ENCODE measurements around the gene FAM161B.
A peak's percentile ranks its signal among the peaks of the same experiment; 100 is the strongest.
"Not testable (repeated sequence)": the region's sequence is repeated elsewhere in the genome, so short reads cannot be mapped to it uniquely, and the experiment has no call there.

FAM161B gene, protein sequence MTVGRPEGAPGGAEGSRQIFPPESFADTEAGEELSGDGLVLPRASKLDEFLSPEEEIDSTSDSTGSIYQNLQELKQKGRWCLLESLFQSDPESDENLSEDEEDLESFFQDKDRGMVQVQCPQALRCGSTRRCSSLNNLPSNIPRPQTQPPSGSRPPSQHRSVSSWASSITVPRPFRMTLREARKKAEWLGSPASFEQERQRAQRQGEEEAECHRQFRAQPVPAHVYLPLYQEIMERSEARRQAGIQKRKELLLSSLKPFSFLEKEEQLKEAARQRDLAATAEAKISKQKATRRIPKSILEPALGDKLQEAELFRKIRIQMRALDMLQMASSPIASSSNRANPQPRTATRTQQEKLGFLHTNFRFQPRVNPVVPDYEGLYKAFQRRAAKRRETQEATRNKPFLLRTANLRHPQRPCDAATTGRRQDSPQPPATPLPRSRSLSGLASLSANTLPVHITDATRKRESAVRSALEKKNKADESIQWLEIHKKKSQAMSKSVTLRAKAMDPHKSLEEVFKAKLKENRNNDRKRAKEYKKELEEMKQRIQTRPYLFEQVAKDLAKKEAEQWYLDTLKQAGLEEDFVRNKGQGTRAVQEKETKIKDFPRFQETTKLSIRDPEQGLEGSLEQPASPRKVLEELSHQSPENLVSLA

DNA sequence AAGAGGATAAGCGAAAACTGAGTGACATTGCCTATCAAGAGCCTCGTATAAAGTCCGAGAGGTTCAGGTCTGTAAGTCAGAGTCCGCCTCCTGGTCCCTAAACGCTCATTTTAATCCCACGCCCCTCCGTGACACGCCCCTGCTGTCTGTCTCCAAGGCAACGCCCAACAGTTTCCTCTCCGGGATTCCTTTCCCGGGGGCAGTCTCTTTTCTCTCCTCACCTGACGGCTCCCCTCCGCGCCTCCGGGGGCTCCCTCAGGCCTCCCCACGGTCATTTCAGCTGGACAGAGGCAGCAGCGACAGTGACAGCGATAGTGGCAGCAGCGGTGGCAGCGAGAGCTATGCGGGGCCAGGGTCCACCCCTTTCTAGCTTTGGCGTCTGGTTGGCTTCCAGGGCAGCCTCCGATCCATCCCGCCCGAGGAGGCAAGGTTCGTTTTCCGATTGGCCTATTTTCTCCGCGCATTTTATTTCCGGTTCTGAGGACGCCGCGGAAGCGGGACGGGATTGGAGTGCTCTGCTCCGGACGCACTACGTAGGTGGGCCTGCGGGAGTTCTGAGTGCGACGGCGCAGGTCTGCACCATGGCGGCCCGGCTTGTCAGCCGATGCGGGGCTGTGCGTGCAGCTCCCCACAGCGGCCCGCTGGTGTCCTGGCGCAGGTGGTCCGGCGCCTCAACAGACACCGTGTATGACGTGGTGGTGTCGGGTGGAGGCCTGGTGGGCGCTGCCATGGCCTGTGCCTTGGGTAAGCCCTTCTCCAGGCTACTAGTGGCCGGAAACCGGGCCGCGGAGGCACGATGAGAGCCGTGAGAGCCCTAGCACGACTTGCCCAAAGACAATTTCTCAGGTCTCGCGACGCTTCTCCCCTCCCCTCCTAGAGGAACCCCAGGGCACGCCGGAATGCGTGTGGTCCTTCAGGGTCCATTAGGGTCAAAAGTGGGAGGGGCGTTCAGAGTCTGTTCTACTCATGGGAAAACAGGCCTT lies at the start of gene FAM161B, which contains the start of gene COQ6:
FAM161B (minus strand) TSS at position 343 of the 983 bp plus-strand sequence; CDS start at position 275, 68 bp downstream.
COQ6 (plus strand) TSS at position 551 of the 983 bp plus-strand sequence; CDS start at position 582, 31 bp downstream.
- peak; percentile 87 for DNase-seq (ENCODE audit: low read depth, low spot score)

DNA sequence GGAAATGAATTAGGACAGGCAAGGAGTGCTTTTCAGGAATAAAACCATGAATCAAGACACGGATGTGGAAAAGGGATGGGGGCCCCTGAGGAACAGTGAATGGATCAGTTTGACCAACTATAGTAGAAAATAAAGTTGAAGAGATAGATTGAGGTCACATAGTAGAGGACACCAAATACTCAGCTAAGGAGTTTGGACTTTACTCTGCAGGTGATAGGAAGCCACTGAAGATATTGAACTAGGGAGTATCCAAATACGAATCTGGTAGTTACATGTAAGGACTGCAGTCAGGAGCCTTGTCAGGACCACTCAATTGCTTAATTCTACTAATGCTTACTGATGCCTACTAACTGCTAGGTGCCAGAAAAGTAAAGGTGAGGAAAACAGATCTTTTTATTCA lies 48.8 kb upstream of the FAM161B start:
- no peak for DNase-seq (ENCODE audit: low read depth, low spot score)

DNA sequence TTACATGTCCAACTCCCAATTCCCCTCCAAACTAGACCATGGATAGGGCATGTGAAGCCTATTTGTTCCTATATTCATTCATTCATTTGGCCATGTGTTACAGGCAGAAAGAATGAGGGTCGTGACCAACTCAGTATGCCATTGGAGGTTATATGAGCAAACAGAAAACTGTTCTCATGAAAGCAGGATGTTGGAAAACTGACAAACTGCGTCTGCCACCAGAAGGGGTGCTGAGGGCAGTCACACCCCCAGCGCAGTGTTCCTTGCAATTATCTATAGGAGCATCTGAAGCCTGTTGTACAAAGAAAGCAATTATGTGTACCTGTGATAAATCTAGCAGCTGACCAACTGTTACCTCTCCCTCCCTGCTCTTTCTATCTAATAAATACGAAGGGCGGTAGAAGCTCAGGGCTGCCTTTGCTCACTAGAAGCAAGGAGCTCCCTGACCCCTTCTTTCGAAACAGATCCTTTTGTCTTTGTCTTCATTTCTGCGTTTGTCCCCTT lies 48.1 kb upstream of the FAM161B start:
- no peak for DNase-seq (ENCODE audit: low read depth, low spot score)

DNA sequence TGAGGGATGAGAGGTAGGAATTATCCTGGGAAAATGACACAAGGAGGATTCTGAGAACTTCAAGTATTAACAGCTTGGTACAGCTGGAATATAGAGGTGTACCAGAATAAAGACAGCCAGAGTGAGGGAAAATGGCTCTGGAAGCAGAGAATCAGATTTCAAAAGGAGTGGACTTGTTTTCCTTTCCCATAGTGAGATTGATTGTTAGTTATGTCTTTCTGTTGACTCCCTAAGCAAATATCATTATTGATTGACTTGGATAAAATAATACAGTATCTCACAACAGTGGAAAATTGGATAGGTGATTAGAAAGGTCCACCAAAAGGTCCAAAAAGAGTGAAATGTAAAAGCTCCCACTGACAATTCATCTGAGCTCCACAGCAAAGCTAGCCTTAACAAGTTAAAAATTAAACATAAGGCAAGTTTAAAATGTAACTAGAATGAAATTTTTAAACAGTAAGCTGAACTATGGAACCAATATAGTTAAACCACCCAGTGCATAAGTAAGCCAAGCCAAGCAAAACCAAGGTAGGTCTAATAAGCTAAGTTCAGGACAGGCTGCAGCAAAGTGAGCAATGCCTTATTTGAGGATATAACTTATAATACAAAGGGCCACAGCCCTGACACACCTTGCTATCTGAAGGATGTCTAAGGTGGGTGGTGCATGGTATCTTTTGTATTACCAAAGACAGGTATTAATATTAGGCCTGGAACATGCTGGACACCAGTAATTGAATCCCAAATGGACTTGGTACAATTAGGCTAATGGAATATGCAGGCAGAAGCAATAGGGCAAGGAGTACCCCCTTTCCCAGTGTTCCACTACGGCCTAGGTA lies 47.4 kb upstream of the FAM161B start:
- no peak for DNase-seq (ENCODE audit: low read depth, low spot score)

DNA sequence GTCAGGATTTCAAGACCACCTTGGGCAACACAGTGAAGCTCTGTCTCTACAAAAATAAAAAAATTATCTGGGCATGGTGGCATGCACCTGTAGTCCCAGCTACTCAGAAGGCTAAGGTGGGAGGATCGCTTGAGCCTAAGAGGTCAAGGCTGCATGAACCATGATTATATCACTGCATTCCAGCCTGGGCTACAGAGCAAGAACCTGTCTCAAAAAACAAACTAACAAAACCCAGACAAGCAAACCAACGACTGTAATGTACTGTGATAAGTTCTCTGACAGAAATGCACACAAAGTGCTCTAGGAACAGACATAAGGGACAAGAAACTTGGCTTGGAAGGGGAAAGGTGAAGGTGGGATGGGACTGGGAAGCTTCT lies 46.8 kb upstream of the FAM161B start:
- no peak for DNase-seq (ENCODE audit: low read depth, low spot score)

DNA sequence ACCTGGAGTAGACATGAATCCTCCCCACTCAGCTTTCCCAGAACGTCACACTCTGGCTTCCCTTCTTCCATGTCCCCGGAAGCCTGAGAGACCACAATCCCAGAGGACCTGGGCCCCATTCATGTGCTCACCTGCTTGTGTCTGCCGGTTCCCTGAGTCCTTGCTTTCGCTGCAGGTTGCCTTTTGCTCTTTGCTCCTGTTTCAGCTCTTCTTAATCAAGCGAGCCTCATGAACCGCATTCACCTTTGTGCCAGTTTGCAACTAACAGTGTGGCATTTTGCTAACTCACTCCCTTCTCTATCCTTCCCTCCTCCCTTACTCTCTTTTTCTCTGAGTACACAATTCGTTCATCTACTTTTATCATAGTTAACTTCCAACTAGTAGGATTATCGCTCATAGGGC lies 46.1 kb upstream of the FAM161B start:
- DNase-seq (ENCODE audit: low read depth, low spot score), result no peak

DNA sequence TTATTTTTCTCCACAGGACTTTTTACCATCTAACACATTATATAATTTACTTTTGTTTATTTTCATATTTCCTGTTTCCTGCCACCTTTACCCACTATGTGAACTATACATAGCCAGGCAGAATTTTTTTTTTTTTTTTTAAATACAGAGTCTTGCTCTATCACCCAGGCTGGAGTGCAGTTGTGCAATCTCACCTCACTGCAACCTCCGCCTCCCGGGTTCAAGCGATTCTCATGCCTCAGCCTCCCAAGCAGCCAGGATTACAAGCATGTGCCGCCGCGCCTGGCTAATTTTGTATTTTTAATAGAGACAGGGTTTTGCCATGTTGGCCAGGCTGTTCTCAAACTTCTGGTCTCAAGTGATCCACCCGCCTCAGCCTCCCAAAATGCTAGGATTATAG lies 45.0 kb upstream of the FAM161B start:
- not testable (repeated sequence) for DNase-seq (ENCODE audit: low read depth, low spot score)

DNA sequence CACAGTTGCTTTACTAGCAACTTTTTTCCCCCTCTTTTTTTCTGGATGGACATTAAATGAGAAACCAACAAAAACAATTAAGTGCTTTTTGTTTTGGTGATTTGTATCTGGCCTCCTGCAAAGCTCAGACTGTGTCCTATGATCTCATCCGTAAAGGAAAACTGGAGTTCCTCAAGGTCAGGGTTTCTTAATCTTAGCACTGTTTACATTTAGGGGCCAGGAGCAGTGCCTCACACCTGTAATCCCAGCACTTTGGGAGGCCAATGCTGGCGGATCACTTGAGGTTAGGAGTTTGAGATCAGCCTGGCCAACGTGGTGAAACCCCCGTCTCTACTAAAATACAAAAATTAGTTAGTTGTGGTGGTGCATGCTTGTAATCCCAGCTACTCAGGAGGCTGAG lies 41.2 kb upstream of the FAM161B start:
- DNase-seq (ENCODE audit: low read depth, low spot score), result no peak

DNA sequence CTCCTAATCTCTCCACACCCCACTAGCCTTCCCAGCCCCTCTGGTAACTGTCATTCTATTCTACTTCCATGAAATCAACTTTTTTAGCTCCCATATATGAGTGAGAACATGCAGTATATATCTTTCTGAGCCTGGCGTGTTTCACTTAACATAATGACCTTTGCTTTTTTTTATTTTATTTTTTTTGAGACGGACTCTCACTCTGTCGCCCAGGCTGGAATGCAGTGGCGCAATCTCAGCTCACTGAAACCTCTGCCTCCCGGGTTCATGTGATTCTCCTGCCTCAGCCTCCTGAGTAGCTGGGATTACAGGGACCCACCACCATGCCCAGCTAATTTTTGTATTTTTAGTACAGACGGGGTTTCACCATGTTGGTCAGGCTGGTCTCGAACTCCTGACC lies 38.8 kb upstream of the FAM161B start:
- DNase-seq (ENCODE audit: low read depth, low spot score), result not testable (repeated sequence)

DNA sequence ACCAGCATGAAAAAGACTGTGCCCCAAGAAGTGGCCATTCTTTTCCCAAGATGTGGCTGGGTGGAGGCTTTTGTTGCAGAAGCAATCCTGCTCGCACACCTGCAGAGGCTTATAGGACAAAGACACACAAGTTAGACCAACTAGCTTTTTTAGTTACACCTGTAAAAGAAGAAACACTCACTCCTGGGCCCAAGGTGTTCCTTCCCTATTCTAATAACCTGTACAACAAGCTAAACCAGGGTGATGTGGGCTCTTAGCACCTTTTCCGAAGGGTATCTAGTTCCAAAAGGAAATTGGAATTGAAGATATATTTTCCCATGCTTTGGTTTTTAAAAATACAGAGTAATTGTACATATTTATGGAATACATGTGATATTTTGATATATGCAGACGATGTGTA lies 38.2 kb upstream of the FAM161B start:
- DNase-seq (ENCODE audit: low read depth, low spot score), result no peak

DNA sequence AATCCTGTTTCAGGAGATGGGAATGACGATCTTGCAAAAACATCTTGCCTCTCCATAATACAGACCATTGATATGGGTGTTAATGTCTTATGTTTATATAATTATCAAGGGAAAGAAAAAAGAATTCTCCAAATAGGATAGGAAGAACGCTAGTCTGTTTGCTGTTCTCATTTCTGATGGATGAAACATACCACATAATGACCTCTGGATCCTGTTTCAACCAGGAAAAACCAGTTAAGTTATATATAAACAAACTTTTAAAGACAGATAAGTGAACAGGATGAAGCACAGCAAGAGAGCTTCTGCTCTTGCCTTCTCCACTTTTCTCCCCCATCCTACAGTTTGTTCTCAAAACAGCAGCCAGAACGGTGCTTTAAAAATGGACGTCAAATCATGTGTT lies 28.0 kb upstream of the FAM161B start:
- peak; percentile 26 for DNase-seq (ENCODE audit: low read depth, low spot score)

DNA sequence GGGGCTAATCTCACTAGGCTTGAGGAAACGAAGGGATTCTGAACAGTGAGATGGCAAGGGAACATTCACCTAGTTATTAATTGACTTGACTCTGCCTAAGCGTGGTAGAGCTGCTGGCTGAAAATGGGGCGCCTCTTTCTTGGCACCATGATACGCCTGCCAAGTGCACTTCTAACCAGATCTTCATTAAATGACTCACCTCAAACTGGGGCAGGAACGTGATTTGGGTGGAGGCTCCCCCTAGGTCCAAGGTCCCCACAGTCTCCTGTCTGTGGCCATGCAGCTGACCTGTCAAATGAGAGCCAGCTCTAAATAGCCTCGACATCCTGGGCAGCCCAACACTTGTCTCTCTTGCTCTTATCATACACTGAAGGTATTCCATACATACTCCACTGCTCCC lies 26.2 kb upstream of the FAM161B start:
- DNase-seq (ENCODE audit: low read depth, low spot score), result no peak

DNA sequence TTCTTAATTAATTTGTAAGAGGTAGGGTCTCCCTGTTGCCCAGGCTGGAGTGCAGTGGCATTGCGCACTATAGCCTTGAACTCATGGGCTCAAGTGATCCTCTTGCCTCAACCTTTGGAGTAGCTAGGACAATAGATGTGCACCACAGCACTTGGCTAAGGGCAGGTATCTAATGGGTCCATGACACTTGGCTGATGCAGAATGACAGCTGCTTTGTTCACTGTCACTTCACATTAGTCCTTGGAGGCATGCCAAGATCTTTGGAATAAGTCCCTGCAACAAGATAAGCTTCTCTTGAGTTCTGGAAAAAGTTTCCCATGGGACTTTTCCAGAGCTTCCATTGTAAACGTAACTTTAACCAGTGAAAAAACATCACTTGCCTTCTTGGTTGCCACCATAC lies 23.6 kb upstream of the FAM161B start:
- no peak for DNase-seq (ENCODE audit: low read depth, low spot score)

DNA sequence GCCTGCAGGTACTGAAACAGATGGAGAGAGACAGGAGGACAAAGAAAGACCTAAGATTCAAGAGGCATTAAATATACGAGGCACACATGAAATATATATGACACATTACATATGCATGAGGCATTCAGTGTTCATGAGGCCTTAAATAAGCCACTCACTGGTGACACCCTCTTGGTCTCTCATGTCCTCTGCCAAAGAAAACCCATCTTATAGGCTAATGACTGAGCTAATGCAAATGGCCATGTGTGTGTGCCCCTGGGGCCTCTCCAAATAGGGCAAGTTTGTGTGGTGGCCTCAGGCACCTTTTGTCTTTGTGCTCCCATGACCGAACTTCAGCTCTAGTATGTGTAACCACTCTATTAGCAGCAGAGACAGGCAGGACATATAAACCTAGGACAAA lies 19.0 kb upstream of the FAM161B start:
- DNase-seq (ENCODE audit: low read depth, low spot score), result no peak

DNA sequence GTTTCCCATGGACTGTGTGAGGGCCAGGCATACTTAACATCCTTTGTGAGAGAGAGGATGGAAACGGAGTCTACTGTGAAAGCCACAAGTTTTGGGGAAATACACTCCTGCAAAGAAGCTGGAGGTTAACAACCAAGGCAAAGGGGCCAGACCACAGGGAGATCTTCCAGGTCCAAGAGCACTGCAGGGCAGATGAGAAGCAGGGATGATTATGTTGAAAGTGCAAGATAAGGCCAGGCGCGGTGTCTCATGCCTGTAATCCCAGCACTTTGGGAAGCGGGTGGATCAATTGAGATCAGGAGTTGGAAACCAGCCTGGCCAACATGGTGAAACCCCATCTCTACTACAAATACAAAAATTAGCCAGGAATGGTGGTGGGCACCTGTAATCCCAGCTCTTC lies 15.3 kb upstream of the FAM161B start:
- no peak for DNase-seq (ENCODE audit: low read depth, low spot score)

DNA sequence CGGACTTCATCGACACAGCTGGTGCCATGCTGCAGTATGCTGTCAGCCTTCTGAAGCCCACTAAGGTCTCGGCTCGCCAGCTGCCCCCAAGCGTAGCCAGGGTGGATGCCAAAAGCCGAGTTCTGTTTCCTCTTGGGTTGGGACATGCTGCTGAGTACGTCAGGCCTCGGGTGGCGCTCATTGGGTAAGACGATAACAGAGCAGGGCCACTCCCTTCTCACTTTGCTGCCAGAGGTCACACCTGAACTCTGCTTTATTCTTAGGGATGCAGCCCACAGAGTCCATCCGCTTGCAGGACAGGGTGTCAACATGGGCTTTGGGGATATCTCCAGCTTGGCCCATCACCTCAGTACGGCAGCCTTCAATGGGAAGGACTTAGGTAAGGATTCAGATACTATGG lies 11.3 kb upstream of the FAM161B start:
- DNase-seq (ENCODE audit: low read depth, low spot score), result no peak

DNA sequence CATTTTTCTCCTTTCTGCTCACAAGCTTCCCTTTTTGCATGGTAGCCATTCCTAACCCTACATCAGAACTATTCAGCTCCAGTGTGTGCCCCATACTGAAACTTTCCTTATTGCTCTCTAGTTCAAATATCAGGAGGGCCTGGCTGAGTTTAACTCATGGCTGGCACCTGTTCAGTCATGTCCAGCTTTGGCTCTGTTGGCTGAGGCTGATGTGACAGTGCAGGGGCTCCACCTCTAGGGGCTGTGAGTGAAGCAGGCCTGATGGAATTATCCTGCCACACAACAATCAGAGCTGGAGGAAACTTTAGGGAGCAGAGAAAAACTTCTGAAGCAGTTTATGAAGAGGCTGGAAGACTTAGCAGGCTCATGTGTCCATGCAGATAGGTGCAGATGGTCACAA lies 8.7 kb upstream of the FAM161B start:
- no peak for DNase-seq (ENCODE audit: low read depth, low spot score)

DNA sequence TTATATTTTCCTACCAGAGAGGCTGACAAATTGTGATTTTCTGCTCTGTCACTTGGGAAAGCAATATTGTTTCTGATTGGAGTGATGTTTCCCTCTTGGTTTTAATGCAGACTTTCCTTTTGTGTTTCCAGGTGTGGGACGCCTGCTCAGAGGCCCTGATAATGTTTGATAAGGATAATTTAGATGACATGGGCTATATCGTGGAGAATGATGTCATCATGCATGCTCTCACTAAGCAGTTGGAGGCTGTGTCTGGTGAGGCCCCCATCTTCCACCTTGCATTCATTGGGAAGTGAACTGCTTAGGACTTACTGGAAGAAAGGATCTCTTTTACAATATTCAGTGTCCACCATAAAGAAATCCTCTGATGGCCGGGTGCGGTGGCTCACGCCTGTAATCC lies 5.8 kb upstream of the FAM161B start:
- no peak for DNase-seq (ENCODE audit: low read depth, low spot score)

DNA sequence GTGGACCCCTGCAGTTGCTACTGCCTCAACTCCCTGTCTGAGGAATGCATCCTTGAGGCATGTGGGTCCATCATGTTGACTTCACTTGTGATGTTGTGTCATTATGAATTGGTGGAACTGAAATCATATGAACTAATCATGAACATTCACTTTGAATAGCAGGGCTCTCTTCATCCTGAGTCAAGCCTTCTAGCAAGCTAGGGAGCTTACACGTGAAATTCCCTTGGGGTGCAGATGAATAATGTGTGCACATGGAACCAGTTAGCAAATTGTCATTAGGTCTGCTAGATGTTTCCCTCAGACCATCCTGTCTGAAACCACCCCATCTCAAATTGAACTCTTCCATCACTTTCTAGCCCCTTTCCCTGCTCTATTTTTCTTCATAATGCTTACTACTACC lies 3.8 kb upstream of the FAM161B start:
- no peak for DNase-seq (ENCODE audit: low read depth, low spot score)

DNA sequence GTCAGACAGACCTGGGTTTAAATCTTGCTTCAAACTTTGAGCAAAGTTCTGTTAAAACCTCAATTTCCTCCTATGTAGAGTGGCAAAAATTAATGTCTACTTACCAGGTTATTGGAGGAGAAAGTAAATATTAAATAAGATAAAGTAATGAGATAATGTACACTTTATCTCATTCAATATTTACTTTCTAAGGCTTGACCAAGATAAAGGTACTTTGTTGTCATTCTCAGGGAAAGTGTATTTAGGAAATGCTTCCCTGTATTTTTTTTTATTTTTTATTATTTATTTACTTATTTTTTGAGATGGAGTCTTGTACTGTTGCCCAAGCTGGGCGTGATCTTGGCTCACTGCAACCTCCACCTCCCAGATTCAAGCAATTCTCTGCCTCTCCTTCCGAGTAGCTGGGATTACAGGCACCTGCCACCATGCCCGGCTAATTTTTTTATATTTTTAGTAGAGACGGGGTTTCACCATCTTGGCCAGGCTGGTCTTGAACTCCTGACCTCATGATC lies 4.7 kb downstream of the FAM161B start:
- DNase-seq (ENCODE audit: low read depth, low spot score), result no peak
